SK-N-SH (cell line): ENCODE results near the gene SSRP1. TPM values are rescaled to one million over a fixed set of nuclear protein-coding genes. Genes with fewer than 3 reads are reported as not detected.

Experiments
- CTCF ChIA-PET: fragments of 300-600, 350-600 bp; formaldehyde crosslinking; extraction: SDS; loops from one replicate; lab custom pipeline; 2021; lab: Yijun Ruan, JAX
- POLR2A ChIA-PET: fragments of 350-600 bp; sonication (Branson Sonifier 250); formaldehyde crosslinking; extraction: SDS; loops from one replicate; lab custom pipeline; 2020; ENCODE audit warnings: antibody characterized with exemption, inconsistent platforms; lab: Yijun Ruan, JAX
- DNase-seq: peaks from one replicate; pipeline ENCODE4 v3.0.0; 2012
- H2AFZ ChIP-seq: fragments of 200-600 bp; sonication (generic); 2 replicates; pipeline ENCODE4 v1.8.1; 2016; ENCODE audit warnings: antibody characterized with exemption, mild to moderate bottlenecking, low read depth
- H3F3A ChIP-seq: fragments of 200-600 bp; sonication (generic); replicated peaks from 2 replicates; pipeline ENCODE3; 2016; ENCODE audit warnings: antibody characterized with exemption, mild to moderate bottlenecking; ENCODE audit not compliant: insufficient read depth
- H3K27ac ChIP-seq, 2 experiments: fragments of 200-500 bp in 1 of 2; fragments of 200-600 bp in 1 of 2; sonication (Bioruptor generic) in 1 of 2; sonication (generic), shearing (Covaris generic) in 1 of 2; 2 replicates each; pipeline versions ENCODE4 v1.5.1 to v1.6.1; 2014 to 2016; ENCODE audit warnings: low read depth in 2 of 2, inconsistent platforms in 1 of 2, low read length in 1 of 2, mild to moderate bottlenecking in 1 of 2, mixed read lengths in 1 of 2
- H3K27me3 ChIP-seq: fragments of 200-600 bp; sonication (generic), shearing (Covaris generic); 2 replicates; pipeline ENCODE4 v1.6.1; 2016; ENCODE audit warnings: mixed run types; ENCODE audit not compliant: insufficient read depth
- H3K36me3 ChIP-seq, 2 experiments: fragments of 200-500 bp in 1 of 2; fragments of 200-600 bp in 1 of 2; sonication (Bioruptor generic) in 1 of 2; sonication (generic) in 1 of 2; replicated peaks in 1 of 2; 2 replicates each; pipeline versions ENCODE3 to v1.5.1; 2014 to 2016; ENCODE audit warnings: low read length in 1 of 2, mild to moderate bottlenecking in 1 of 2; ENCODE audit not compliant: insufficient read depth in 2 of 2, control insufficient read depth in 1 of 2
- H3K4me1 ChIP-seq, 2 experiments: fragments of 200-500 bp in 1 of 2; fragments of 200-600 bp in 1 of 2; sonication (Bioruptor generic) in 1 of 2; sonication (generic), shearing (Covaris generic) in 1 of 2; 2 replicates each; pipeline versions ENCODE4 v1.5.1 to v1.6.1; 2014 to 2016; ENCODE audit warnings: low read depth in 1 of 2, low read length in 1 of 2, mixed run types in 1 of 2; ENCODE audit not compliant: insufficient read depth in 2 of 2, control insufficient read depth in 1 of 2
- H3K4me2 ChIP-seq: fragments of 200-600 bp; sonication (generic), shearing (Covaris generic); 2 replicates; pipeline ENCODE4 v1.6.1; 2017; ENCODE audit warnings: mixed run types
- H3K4me3 ChIP-seq, 2 experiments: fragments of 200-500 bp in 1 of 2; fragments of 200-600 bp in 1 of 2; sonication (Bioruptor generic) in 1 of 2; sonication (generic), shearing (Covaris generic) in 1 of 2; 2 replicates each; pipeline versions ENCODE4 v1.5.1 to v1.8.1; 2014 to 2016; ENCODE audit warnings: low read depth in 2 of 2, inconsistent platforms in 1 of 2, low read length in 1 of 2, mild to moderate bottlenecking in 1 of 2, mixed read lengths in 1 of 2, moderate library complexity in 1 of 2
- H3K79me2 ChIP-seq: fragments of 200-600 bp; sonication (generic); 2 replicates; pipeline ENCODE4 v1.8.1; 2017; ENCODE audit warnings: mild to moderate bottlenecking; ENCODE audit not compliant: insufficient read depth
- H3K9ac ChIP-seq: fragments of 200-600 bp; sonication (generic); 2 replicates; pipeline ENCODE4 v1.6.1; 2017; ENCODE audit warnings: mixed run types
- H3K9me2 ChIP-seq: fragments of 200-600 bp; sonication (generic); 2 replicates; pipeline ENCODE4 v1.6.1; 2017; ENCODE audit warnings: mixed run types
- H3K9me3 ChIP-seq: fragments of 200-600 bp; sonication (generic); 2 replicates; pipeline ENCODE4 v1.6.1; 2017; ENCODE audit warnings: mixed run types, mild to moderate bottlenecking, moderate library complexity
- H4K20me1 ChIP-seq: fragments of 200-600 bp; sonication (generic); 2 replicates; pipeline ENCODE4 v1.6.1; 2017; ENCODE audit warnings: mild to moderate bottlenecking, mixed run types; ENCODE audit not compliant: insufficient read depth
- CHD2 ChIP-seq: fragments of 150-350 bp; IDR thresholded peaks from 2 replicates; pipeline ENCODE4 v1.6.1; 2018; ENCODE audit warnings: low read length; ENCODE audit not compliant: partially characterized antibody
- ELF1 ChIP-seq: IDR thresholded peaks from 2 replicates; pipeline ENCODE4 v1.4.0; 2012
- EP300 ChIP-seq, 2 experiments: IDR thresholded peaks; 2 replicates each; pipeline versions ENCODE4 v1.4.0 to v1.6.1; 2012; ENCODE audit warnings: borderline replicate concordance in 1 of 2, low read depth in 1 of 2, low read length in 1 of 2
- FOSL2 ChIP-seq: IDR thresholded peaks from 2 replicates; pipeline ENCODE4 v1.4.0; 2012; ENCODE audit warnings: low read depth, mild to moderate bottlenecking, moderate library complexity, borderline replicate concordance
- FOXJ3 ChIP-seq: sonication (generic); formaldehyde crosslinking; IDR thresholded peaks from 2 replicates; pipeline ENCODE4 v1.5.1; 2020; ENCODE audit warnings: mild to moderate bottlenecking, missing genetic modification reagents
- GABPA ChIP-seq: IDR thresholded peaks from 2 replicates; pipeline ENCODE4 v1.4.0; 2012; ENCODE audit warnings: low read depth, mild to moderate bottlenecking
- JUND ChIP-seq: IDR thresholded peaks from 2 replicates; pipeline ENCODE4 v1.4.0; 2012
- NFIC ChIP-seq: IDR thresholded peaks from 2 replicates; pipeline ENCODE4 v1.4.0; 2012; ENCODE audit warnings: borderline replicate concordance
- PBX3 ChIP-seq: IDR thresholded peaks from 2 replicates; pipeline ENCODE4; 2012
- RAD21 ChIP-seq: IDR thresholded peaks from 2 replicates; pipeline ENCODE4 v1.6.1; 2012; ENCODE audit warnings: mild to moderate bottlenecking, low read length
- REST ChIP-seq: IDR thresholded peaks from 2 replicates; pipeline ENCODE4 v1.6.1; 2012; ENCODE audit warnings: mild to moderate bottlenecking, low read depth, low read length, moderate library complexity
- RXRA ChIP-seq: IDR thresholded peaks from 2 replicates; pipeline ENCODE4 v1.4.0; 2012; ENCODE audit warnings: low read depth, mild to moderate bottlenecking, borderline replicate concordance
- YY1 ChIP-seq: IDR thresholded peaks from 2 replicates; pipeline ENCODE4 v1.4.0; 2012; ENCODE audit warnings: low read depth, mild to moderate bottlenecking
- ZBTB33 ChIP-seq: IDR thresholded peaks from 2 replicates; pipeline ENCODE4 v1.4.0; 2012; ENCODE audit warnings: low read depth, borderline replicate concordance
- WGBS: methylation state at CpG from one replicate; pipeline ENCODE4 v1.1.6; 2017; ENCODE audit warnings: low lambda C conversion rate; 5-methylcytosine and 5-hydroxymethylcytosine counted together
- polyA plus RNA-seq, 3 experiments: library from polyadenylated mRNA; depleted of rRNA; stranded (reverse); fragments of >200 nt; gene quantifications; 2 replicates each; pipeline ENCODE4 v1.2.3, GENCODE V29; 2012
- TF ChIP-seq, protein P1 (sequence below): IDR thresholded peaks from 2 replicates; pipeline ENCODE4 v1.4.0; 2012; ENCODE audit warnings: low read depth

SSRP1 gene
- polyA plus RNA-seq, 1 of the 3 experiments (the other 2 are of a cell fraction): 137 TPM

- Histone ChIP-seq H3K9me3 (no peaks in the 10 kb centered on the region), H3K27ac (no peak overlapping the region), H3K27me3 (0 out of 2 replicates have a peak, but pooled peaks cover 8% of the 10 kb centered on the region), H3K9ac (no peak overlapping the region), H2AFZ (no peak overlapping the region), H3K4me1 (no peaks in the 10 kb centered on the region), H4K20me1 (no peaks in the 10 kb centered on the region), H3K9me2 (no peaks in the 10 kb centered on the region), H3K4me2 (no peak overlapping the region), H3K36me3 (no peaks in the 10 kb centered on the region), H3K4me3 (no peak overlapping the region), H3F3A (no peaks in the 10 kb centered on the region), H3K79me2 (no peaks in the 10 kb centered on the region)
- TF ChIP-seq ZBTB33: no peak
- TF ChIP-seq PBX3: no peak
- TF ChIP-seq YY1: no peak
- no peak for TF ChIP-seq EP300 (IDR thresholded peaks at IDR 0.05; ENCODE audit: borderline replicate concordance in 1 of 2, low read depth in 1 of 2, low read length in 1 of 2)
- no peak for TF ChIP-seq ELF1
- no peak for TF ChIP-seq RXRA
- no peak for TF ChIP-seq CHD2
- no peak for TF ChIP-seq RAD21
- ChIA-PET CTCF (interaction anchor here (1.3 to 7.1 kb wide), 2 partner anchors 20 to 115 kb away, joined by 3 to 33 read pairs; no protein-coding TSS in a partner anchor), POLR2A (no interaction called here)
- 60% methylated on average over 9 of the region's 9 CpGs for WGBS
- no peak for DNase-seq
Measured at GRCh38 chr11:57364851-57365660, 29.4 kb upstream of the SSRP1 start.

DNA sequence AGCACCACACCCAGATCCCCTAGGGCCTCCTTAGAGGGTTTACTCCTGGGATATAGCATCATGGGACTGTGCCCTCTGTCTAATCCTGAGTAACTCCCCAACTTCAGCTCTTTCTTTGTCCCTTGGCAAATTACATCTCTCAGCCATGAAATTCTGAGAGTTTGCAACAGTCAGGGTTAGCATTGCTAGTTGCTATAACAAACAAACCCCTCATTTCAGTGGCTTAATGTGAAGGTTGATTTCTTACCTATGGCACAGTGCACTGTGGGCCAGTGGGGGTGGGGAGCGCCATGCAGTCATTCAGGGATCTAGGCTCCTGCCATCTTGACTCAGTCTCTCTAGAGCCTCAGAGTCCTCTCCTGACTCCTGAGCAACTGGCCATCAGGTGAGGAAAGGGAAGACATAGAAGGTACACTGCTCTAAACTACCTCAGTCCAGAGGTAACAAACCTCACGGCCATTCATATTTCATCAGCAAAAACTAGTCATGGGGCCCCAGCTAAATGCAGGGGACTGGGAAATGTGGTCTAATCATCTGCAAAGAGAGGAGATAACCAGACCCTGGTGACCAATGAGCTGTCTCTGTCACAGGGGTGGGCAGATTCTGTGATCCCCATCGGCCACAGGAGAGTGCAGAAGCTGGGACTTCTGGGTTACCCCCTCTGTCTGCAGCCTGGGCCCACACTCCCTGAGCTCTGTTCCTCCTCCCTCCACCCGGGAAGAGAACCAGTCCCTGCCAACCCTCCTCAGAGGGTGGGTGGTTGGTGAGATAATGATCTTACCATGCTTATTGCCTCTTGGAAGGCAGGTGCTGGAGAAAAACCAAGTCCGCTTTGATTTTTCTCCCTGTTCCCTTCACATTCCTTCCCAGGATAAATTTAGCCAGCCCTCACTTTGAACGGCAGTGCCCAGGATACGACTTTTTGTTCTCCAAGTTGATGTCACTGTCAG is 27.7 kb upstream of the SSRP1 start:
- POLR2A ChIA-PET: no interaction called here
- Histone ChIP-seq H3F3A (no peaks in the 10 kb centered on the region), H2AFZ (no peak overlapping the region), H3K4me3 (no peak overlapping the region), H3K4me1 (no peaks in the 10 kb centered on the region; a peak in 1 of 4 replicates), H3K27ac (no peak overlapping the region), H3K9ac (no peak overlapping the region), H3K9me2 (no peaks in the 10 kb centered on the region), H3K27me3 (0 out of 2 replicates have a peak, but pooled peaks cover 8% of the 10 kb centered on the region), H3K4me2 (no peak overlapping the region), H3K9me3 (no peaks in the 10 kb centered on the region), H3K79me2 (no peaks in the 10 kb centered on the region), H4K20me1 (no peaks in the 10 kb centered on the region), H3K36me3 (no peaks in the 10 kb centered on the region)
- no peak for DNase-seq
- CTCF ChIA-PET: interaction anchor here (1.2 to 7.1 kb wide), 5 partner anchors 14 to 117 kb away, joined by 3 to 33 read pairs (median 8); no protein-coding TSS in a partner anchor
- WGBS: 39% methylated on average over 6 of the region's 7 CpGs
- TF ChIP-seq RAD21: no peak
- no peak for TF ChIP-seq NFIC
- no peak for TF ChIP-seq JUND
- no peak for TF ChIP-seq FOXJ3 (CRISPR knock-in tag)
- no peak for TF ChIP-seq FOSL2
- TF ChIP-seq, protein P1, sequence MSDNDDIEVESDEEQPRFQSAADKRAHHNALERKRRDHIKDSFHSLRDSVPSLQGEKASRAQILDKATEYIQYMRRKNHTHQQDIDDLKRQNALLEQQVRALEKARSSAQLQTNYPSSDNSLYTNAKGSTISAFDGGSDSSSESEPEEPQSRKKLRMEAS: no peak
- no peak for TF ChIP-seq PBX3
- TF ChIP-seq YY1: no peak
- TF ChIP-seq RXRA: no peak
- no peak for TF ChIP-seq GABPA
- TF ChIP-seq REST: no peak
